ENCODE measurements around the gene SLC39A5. TPM values are rescaled to one million over a fixed set of nuclear protein-coding genes. Genes with fewer than 3 reads are reported as not detected.

Gene SLC39A5
- polyA plus RNA-seq, 1 of the 3 experiments (the other 2 are of a cell fraction) = 0.12 TPM

DNA sequence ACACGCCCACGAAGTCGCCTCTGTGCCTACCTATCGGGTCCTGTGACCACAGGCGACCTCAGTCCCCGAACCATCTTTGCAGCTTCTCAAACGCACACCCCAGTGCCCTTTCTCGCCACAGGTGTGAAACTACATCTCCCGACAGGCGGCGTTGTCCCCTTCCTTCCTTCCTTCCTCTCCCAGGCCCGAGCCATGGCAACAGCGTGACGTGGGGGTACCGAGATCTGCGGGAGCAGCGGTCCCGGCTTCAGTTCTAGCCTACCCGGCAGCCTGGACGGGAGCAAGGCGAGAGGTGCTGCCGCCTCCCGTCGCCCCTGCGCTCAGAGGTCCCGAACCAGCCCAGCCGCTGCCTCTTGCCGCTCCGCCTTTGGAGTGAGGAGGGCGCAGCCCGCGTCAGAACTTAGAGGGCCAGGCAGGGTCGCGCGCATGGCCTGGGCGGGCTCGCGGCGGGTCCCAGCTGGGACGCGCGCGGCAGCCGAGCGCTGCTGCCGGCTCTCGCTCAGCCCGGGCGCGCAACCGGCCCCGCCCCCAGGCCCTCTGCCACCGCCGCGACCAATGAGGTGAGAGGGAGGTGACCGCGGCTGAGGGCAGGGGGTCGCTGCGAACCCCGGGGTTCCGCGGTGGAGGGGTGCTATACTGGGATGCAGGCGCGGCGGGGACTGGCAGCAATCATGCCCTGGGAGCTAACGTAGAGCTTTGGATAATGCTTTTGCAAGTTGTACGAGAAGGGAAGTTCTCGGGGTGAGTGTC, 37.0 kb downstream of the SLC39A5 start, which contains the start of gene COQ10A (continued):
- TF ChIP-seq, protein P1, sequence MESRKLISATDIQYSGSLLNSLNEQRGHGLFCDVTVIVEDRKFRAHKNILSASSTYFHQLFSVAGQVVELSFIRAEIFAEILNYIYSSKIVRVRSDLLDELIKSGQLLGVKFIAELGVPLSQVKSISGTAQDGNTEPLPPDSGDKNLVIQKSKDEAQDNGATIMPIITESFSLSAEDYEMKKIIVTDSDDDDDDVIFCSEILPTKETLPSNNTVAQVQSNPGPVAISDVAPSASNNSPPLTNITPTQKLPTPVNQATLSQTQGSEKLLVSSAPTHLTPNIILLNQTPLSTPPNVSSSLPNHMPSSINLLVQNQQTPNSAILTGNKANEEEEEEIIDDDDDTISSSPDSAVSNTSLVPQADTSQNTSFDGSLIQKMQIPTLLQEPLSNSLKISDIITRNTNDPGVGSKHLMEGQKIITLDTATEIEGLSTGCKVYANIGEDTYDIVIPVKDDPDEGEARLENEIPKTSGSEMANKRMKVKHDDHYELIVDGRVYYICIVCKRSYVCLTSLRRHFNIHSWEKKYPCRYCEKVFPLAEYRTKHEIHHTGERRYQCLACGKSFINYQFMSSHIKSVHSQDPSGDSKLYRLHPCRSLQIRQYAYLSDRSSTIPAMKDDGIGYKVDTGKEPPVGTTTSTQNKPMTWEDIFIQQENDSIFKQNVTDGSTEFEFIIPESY (IDR thresholded peaks at IDR 0.05; ENCODE audit: borderline replicate concordance, low read depth) = no peak
- TF ChIP-seq, protein P2, sequence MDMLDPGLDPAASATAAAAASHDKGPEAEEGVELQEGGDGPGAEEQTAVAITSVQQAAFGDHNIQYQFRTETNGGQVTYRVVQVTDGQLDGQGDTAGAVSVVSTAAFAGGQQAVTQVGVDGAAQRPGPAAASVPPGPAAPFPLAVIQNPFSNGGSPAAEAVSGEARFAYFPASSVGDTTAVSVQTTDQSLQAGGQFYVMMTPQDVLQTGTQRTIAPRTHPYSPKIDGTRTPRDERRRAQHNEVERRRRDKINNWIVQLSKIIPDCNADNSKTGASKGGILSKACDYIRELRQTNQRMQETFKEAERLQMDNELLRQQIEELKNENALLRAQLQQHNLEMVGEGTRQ (IDR thresholded peaks at IDR 0.05; ENCODE audit: borderline replicate concordance, low read depth, low read length) = no peak
- TF ChIP-seq POLR2AphosphoS5 (IDR thresholded peaks at IDR 0.05; ENCODE audit: low read depth, low read length) = peak; percentile 91
- no peak for TF ChIP-seq MEF2A (IDR thresholded peaks at IDR 0.05; ENCODE audit: borderline replicate concordance, low read depth)
- no peak for TF ChIP-seq RAD21 (IDR thresholded peaks at IDR 0.05; ENCODE audit: low read length)
- TF ChIP-seq, protein P3, sequence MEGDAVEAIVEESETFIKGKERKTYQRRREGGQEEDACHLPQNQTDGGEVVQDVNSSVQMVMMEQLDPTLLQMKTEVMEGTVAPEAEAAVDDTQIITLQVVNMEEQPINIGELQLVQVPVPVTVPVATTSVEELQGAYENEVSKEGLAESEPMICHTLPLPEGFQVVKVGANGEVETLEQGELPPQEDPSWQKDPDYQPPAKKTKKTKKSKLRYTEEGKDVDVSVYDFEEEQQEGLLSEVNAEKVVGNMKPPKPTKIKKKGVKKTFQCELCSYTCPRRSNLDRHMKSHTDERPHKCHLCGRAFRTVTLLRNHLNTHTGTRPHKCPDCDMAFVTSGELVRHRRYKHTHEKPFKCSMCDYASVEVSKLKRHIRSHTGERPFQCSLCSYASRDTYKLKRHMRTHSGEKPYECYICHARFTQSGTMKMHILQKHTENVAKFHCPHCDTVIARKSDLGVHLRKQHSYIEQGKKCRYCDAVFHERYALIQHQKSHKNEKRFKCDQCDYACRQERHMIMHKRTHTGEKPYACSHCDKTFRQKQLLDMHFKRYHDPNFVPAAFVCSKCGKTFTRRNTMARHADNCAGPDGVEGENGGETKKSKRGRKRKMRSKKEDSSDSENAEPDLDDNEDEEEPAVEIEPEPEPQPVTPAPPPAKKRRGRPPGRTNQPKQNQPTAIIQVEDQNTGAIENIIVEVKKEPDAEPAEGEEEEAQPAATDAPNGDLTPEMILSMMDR (IDR thresholded peaks at IDR 0.05) = peak; percentile 62
- no peak for TF ChIP-seq YY1 (IDR thresholded peaks at IDR 0.05; ENCODE audit: low read depth)
- TF ChIP-seq TCF12 (IDR thresholded peaks at IDR 0.05) = no peak
- 0 out of 2 replicates have a peak, but pooled peaks have one; percentile 25 for TF ChIP-seq RCOR1 (IDR thresholded peaks at IDR 0.05; ENCODE audit: low read length)
- no peak for TF ChIP-seq RXRA (IDR thresholded peaks at IDR 0.05; ENCODE audit: borderline replicate concordance, low read depth)
- no peak for TF ChIP-seq FOXJ3 (CRISPR knock-in tag; IDR thresholded peaks at IDR 0.05)
- no peak for TF ChIP-seq FOSL2 (IDR thresholded peaks at IDR 0.05; ENCODE audit: borderline replicate concordance, low read depth)
- TF ChIP-seq, protein P4, sequence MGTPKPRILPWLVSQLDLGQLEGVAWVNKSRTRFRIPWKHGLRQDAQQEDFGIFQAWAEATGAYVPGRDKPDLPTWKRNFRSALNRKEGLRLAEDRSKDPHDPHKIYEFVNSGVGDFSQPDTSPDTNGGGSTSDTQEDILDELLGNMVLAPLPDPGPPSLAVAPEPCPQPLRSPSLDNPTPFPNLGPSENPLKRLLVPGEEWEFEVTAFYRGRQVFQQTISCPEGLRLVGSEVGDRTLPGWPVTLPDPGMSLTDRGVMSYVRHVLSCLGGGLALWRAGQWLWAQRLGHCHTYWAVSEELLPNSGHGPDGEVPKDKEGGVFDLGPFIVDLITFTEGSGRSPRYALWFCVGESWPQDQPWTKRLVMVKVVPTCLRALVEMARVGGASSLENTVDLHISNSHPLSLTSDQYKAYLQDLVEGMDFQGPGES (IDR thresholded peaks at IDR 0.05; ENCODE audit: low read depth, low read length) = 0 out of 2 replicates have a peak, but pooled peaks have one; percentile 5
- no peak; the same call in 1 of the 2 replicates for TF ChIP-seq ELF1 (IDR thresholded peaks at IDR 0.05)
- TF ChIP-seq RFX5 (IDR thresholded peaks at IDR 0.05; ENCODE audit: low read length) = peak; percentile 75
- no peak for TF ChIP-seq TEAD4 (IDR thresholded peaks at IDR 0.05; ENCODE audit: borderline replicate concordance, insufficient read depth)
- TF ChIP-seq TAF1 (IDR thresholded peaks at IDR 0.05; ENCODE audit: borderline replicate concordance, low read depth, low read length) = peak; percentile 77
- TF ChIP-seq SMC3 (IDR thresholded peaks at IDR 0.05; ENCODE audit: low read depth, low read length) = no peak
- no peak for TF ChIP-seq EZH2phosphoT487 (IDR thresholded peaks at IDR 0.05; ENCODE audit: borderline replicate concordance, low read depth)
- TF ChIP-seq, protein P5, sequence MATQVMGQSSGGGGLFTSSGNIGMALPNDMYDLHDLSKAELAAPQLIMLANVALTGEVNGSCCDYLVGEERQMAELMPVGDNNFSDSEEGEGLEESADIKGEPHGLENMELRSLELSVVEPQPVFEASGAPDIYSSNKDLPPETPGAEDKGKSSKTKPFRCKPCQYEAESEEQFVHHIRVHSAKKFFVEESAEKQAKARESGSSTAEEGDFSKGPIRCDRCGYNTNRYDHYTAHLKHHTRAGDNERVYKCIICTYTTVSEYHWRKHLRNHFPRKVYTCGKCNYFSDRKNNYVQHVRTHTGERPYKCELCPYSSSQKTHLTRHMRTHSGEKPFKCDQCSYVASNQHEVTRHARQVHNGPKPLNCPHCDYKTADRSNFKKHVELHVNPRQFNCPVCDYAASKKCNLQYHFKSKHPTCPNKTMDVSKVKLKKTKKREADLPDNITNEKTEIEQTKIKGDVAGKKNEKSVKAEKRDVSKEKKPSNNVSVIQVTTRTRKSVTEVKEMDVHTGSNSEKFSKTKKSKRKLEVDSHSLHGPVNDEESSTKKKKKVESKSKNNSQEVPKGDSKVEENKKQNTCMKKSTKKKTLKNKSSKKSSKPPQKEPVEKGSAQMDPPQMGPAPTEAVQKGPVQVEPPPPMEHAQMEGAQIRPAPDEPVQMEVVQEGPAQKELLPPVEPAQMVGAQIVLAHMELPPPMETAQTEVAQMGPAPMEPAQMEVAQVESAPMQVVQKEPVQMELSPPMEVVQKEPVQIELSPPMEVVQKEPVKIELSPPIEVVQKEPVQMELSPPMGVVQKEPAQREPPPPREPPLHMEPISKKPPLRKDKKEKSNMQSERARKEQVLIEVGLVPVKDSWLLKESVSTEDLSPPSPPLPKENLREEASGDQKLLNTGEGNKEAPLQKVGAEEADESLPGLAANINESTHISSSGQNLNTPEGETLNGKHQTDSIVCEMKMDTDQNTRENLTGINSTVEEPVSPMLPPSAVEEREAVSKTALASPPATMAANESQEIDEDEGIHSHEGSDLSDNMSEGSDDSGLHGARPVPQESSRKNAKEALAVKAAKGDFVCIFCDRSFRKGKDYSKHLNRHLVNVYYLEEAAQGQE (IDR thresholded peaks at IDR 0.05; ENCODE audit: low read depth, low read length) = no peak
- TF ChIP-seq NFIC (IDR thresholded peaks at IDR 0.05; ENCODE audit: borderline replicate concordance) = no peak
- TF ChIP-seq, protein P6, sequence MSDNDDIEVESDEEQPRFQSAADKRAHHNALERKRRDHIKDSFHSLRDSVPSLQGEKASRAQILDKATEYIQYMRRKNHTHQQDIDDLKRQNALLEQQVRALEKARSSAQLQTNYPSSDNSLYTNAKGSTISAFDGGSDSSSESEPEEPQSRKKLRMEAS (IDR thresholded peaks at IDR 0.05; ENCODE audit: low read depth) = peak; percentile 82
